Measurements from ENCODE around the gene DISP3. TPM values are rescaled to one million over a fixed set of nuclear protein-coding genes. Genes with fewer than 3 reads are reported as not detected.

The DISP3 gene
- total and polyA plus RNA-seq, 9 of the 15 experiments (the other 6 are each of a cell fraction or from before 2014, with no cell fraction given): 0.03 to 0.19 (median 0.15) TPM; not detected in 5

DNA sequence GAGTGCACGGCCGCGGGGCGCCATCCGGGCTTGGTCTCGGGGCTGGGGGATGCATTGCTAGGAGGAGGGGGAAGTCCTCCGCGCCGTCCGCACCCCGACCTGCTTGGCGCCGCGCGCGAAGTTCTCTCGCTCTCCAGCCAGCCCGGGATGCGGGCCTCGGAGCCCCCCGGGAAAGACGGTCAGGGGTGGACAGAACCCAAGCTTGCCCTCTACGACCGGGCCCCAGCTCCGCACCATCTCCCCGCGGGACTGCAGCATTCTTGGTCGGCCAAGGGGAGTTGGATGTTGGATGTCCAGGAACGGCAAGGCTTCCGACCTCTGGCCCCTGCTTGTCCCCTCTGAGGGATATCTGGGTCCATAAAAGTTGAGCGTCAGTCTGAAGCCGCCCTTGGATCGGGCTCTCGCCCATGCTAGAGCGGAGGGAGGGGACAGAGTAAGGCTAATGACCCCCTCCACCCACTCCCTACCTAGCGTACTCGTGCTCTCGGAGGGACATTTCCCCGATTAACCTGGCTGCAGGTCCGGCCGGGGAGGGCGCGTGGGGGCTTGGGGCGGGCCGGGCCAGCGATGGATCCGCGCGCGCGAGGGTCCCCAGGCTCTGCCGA is 522 bp downstream of the DISP3 start:
- 17% methylated on average over 37 of the region's 52 CpGs for WGBS (ENCODE audit: insufficient coverage, low coverage, missing lambda C conversion rate)
- peaks cover 7% of the 10 kb centered on the region for H4K20me1 ChIP-seq (replicated peaks; ENCODE audit: control insufficient read depth, insufficient read depth, low read length)
- peak overlapping the region; percentile 49 for H3K4me3 ChIP-seq
- intact Hi-C loops (cut with micrococcal nuclease) (no loop called here), in situ Hi-C loops (cut with MboI) (no loop called here)
- H3K27me3 ChIP-seq (ENCODE audit: control insufficient read depth in 2 of 2, insufficient read depth in 2 of 2, low read length in 2 of 2): peaks cover 14 to 43% of the 10 kb centered on the region in 2 experiments; a peak in 4 of 5 replicates
- peaks cover 0 to 23% of the 10 kb centered on the region in 2 experiments; a peak in 3 of 5 replicates for H3K4me1 ChIP-seq (replicated peaks in 1 of 2; ENCODE audit: control insufficient read depth in 2 of 2, insufficient read depth in 2 of 2, low read length in 2 of 2)
- POLR2A ChIA-PET: interaction anchor here (0.6 to 0.7 kb wide), 3 partner anchors 10 to 403 kb away, joined by 3 to 4 read pairs (median 3); no protein-coding TSS in a partner anchor
- H2AFZ ChIP-seq (ENCODE audit: low read depth, low read length): peak overlapping the region; percentile 98
- H3K9ac ChIP-seq (ENCODE audit: insufficient read depth in 1 of 2, low read depth in 2 of 2, low read length in 2 of 2): peak overlapping the region in 1 of 2 experiments; percentile 98; a peak in 2 of 4 replicates
- H3K79me2 ChIP-seq (ENCODE audit: control insufficient read depth, insufficient read depth, low read length): no peaks in the 10 kb centered on the region
- DNase-seq (ENCODE audit: extremely low read depth in 1 of 4, low spot score in 3 of 4) (no peak), FAIRE-seq (no peak), ATAC-seq (peak; percentile 3; the same call in 2 of the 3 replicates)
- no peak overlapping the region for H3K27ac ChIP-seq (ENCODE audit: extremely low read depth, low read depth, low read length)
- CTCF ChIA-PET (ENCODE audit: low intra/inter-chr PET ratio): interaction anchor here (0.6 to 1.7 kb wide), 2 partner anchors 163 to 1868 kb away, joined by 3 to 7 read pairs; no protein-coding TSS in a partner anchor
- no peaks in the 10 kb centered on the region for H3K36me3 ChIP-seq (ENCODE audit: control insufficient read depth, insufficient read depth, low read length)
- H3K4me2 ChIP-seq (ENCODE audit: insufficient read depth, low read length): peak overlapping the region; percentile 71
- BruUV-seq (replicated peaks): no TSS peak
- H3K9me1 ChIP-seq (ENCODE audit: control insufficient read depth, insufficient read depth, low read length): no peaks in the 10 kb centered on the region
- H3K9me3 ChIP-seq (replicated peaks; ENCODE audit: control insufficient read depth, insufficient read depth, low read depth, low read length): no peaks in the 10 kb centered on the region
- TF ChIP-seq MCM7 (IDR thresholded peaks at IDR 0.05) (no peak), PRMT5 (CRISPR knock-in tag; IDR thresholded peaks at IDR 0.05) (no peak), KAT8 (IDR thresholded peaks at IDR 0.05; ENCODE audit: low read depth) (no peak), NRF1 (conservative IDR thresholded peaks at IDR 0.05 in 1 of 2, IDR thresholded peaks at IDR 0.05 in 1 of 2) (0 out of 4 replicates have a peak, but pooled peaks of 1 of the 2 experiments have one; percentile 4), E2F8 (IDR thresholded peaks at IDR 0.05; ENCODE audit: low read depth, partially characterized antibody) (no peak), FOXJ3 (CRISPR knock-in tag; IDR thresholded peaks at IDR 0.05) (no peak), SP2 (IDR thresholded peaks at IDR 0.05; ENCODE audit: extremely low read depth, low read depth, low read length, poor library complexity, severe bottlenecking) (no peak), CTBP1 (IDR thresholded peaks at IDR 0.05; ENCODE audit: borderline replicate concordance) (no peak), NUFIP1 (IDR thresholded peaks at IDR 0.05; ENCODE audit: partially characterized antibody) (no peak), SMARCB1 (IDR thresholded peaks at IDR 0.05; ENCODE audit: insufficient read length, low read depth) (no peak), ZFX (CRISPR knock-in tag; IDR thresholded peaks at IDR 0.05) (no peak), MIER1 (IDR thresholded peaks at IDR 0.05; ENCODE audit: low read depth) (no peak), ZNF785 (CRISPR knock-in tag; IDR thresholded peaks at IDR 0.05) (no peak), HNRNPUL1 (IDR thresholded peaks at IDR 0.05; ENCODE audit: low read length) (no peak), TAF1 (IDR thresholded peaks at IDR 0.05; ENCODE audit: control insufficient read depth, extremely low read depth, insufficient read depth, low read length, severe bottlenecking) (no peak), PHF21A (IDR thresholded peaks at IDR 0.05; ENCODE audit: borderline replicate concordance, low read depth) (no peak), DACH1 (IDR thresholded peaks at IDR 0.05; ENCODE audit: partially characterized antibody) (no peak), C11orf30 (IDR thresholded peaks at IDR 0.05; ENCODE audit: low read depth) (no peak), L3MBTL2 (IDR thresholded peaks at IDR 0.05) (no peak)
- TF ChIP-seq, protein P1, sequence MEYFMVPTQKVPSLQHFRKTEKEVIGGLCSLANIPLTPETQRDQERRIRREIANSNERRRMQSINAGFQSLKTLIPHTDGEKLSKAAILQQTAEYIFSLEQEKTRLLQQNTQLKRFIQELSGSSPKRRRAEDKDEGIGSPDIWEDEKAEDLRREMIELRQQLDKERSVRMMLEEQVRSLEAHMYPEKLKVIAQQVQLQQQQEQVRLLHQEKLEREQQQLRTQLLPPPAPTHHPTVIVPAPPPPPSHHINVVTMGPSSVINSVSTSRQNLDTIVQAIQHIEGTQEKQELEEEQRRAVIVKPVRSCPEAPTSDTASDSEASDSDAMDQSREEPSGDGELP (CRISPR knock-in tag; IDR thresholded peaks at IDR 0.05; ENCODE audit: borderline replicate concordance): no peak
